COLO829 (cell line): ENCODE data around the gene CCSER1.
"Not testable (repeated sequence)": the region's sequence is repeated elsewhere in the genome, so short reads cannot be mapped to it uniquely, and the experiment has no call there.

ENCODE experiments used
- DNase-seq: peaks from one replicate; pipeline ENCODE4 v3.0.0; 2012; ENCODE audit warnings: low spot score

The CCSER1 gene

GRCh38 chr4:90299373-90299772 is 172.2 kb downstream of the CCSER1 start:
- DNase-seq, result no peak

- no peak for DNase-seq
Observed at GRCh38 chr4:90306810-90307209, 179.6 kb downstream of the CCSER1 start.

GRCh38 chr4:90317140-90317539 is 189.9 kb downstream of the CCSER1 start:
- DNase-seq, result not testable (repeated sequence)

- peak; percentile 16 for DNase-seq
Observed at GRCh38 chr4:90317785-90318184, 190.6 kb downstream of the CCSER1 start.

GRCh38 chr4:90318193-90318592 is 191.0 kb downstream of the CCSER1 start:
- DNase-seq, result no peak

GRCh38 chr4:90328558-90328957 is 201.4 kb downstream of the CCSER1 start:
- DNase-seq, result no peak

- DNase-seq, result no peak
Observed at GRCh38 chr4:90330546-90330945, 203.4 kb downstream of the CCSER1 start.

GRCh38 chr4:90345549-90346215 is 218.5 kb downstream of the CCSER1 start:
- DNase-seq, result no peak

- no peak for DNase-seq
Observed at GRCh38 chr4:90349636-90350035, 222.4 kb downstream of the CCSER1 start.

- peak; percentile 15 for DNase-seq
Observed at GRCh38 chr4:90357117-90357710, 230.0 kb downstream of the CCSER1 start.

- DNase-seq, result no peak
Observed at GRCh38 chr4:90375081-90375480, 247.9 kb downstream of the CCSER1 start.

GRCh38 chr4:90393215-90393614 is 266.0 kb downstream of the CCSER1 start:
- no peak for DNase-seq

- DNase-seq, result no peak
Observed at GRCh38 chr4:90403781-90404180, 276.6 kb downstream of the CCSER1 start.

- DNase-seq, result not testable (repeated sequence)
Observed at GRCh38 chr4:90407897-90408296, 280.7 kb downstream of the CCSER1 start.

GRCh38 chr4:90412786-90413185 is 285.6 kb downstream of the CCSER1 start:
- DNase-seq, result not testable (repeated sequence)

- DNase-seq, result no peak
Observed at GRCh38 chr4:90415116-90415515, 287.9 kb downstream of the CCSER1 start.

- peak; percentile 56 for DNase-seq
Observed at GRCh38 chr4:90419124-90419711, 292.0 kb downstream of the CCSER1 start.

- no peak for DNase-seq
Observed at GRCh38 chr4:90421161-90421560, 294.0 kb downstream of the CCSER1 start.

- DNase-seq, result no peak
Observed at GRCh38 chr4:90425893-90426292, 298.7 kb downstream of the CCSER1 start.

- no peak for DNase-seq
Observed at GRCh38 chr4:90438522-90438921, 311.3 kb downstream of the CCSER1 start.

GRCh38 chr4:90441770-90442169 is 314.6 kb downstream of the CCSER1 start:
- DNase-seq, result no peak

GRCh38 chr4:90442619-90443018 is 315.4 kb downstream of the CCSER1 start:
- DNase-seq, result no peak

- no peak for DNase-seq
Observed at GRCh38 chr4:90443231-90443630, 316.0 kb downstream of the CCSER1 start.

GRCh38 chr4:90444904-90445303 is 317.7 kb downstream of the CCSER1 start:
- DNase-seq, result no peak
